Central memory CD8-positive, alpha-beta T cell (primary cell): ENCODE results near the gene SERPINE2.

Source experiments
- ATAC-seq: fragments of 150-1000 bp; cut with Tn5 transposase; replicated peaks from 2 replicates; pipeline ENCODE4 v1.10.0; 2022; ENCODE audit warnings: mild to moderate bottlenecking, moderate FRiP score, moderate number of reproducible peaks; ENCODE audit not compliant: poor library complexity, severe bottlenecking; ENCODE audit errors: extremely low read depth
- DNase-seq, 2 donors: peaks; one replicate each; pipeline ENCODE4 v3.0.0; 2021; ENCODE audit warnings: low spot score in 2 of 2
- H3K27ac Mint-ChIP-seq: one replicate; pipeline ENCODE4 v1.8.0; 2022; ENCODE audit warnings: low read depth, mild to moderate bottlenecking, moderate library complexity, mixed read lengths
- H3K27me3 Mint-ChIP-seq: one replicate; pipeline ENCODE4 v1.8.0; 2022; ENCODE audit warnings: mixed read lengths
- H3K36me3 Mint-ChIP-seq: one replicate; pipeline ENCODE4 v1.8.0; 2022; ENCODE audit warnings: mild to moderate bottlenecking, moderate library complexity, mixed read lengths; ENCODE audit not compliant: insufficient read depth
- H3K4me1 Mint-ChIP-seq: one replicate; pipeline ENCODE4 v1.8.0; 2022; ENCODE audit warnings: mixed read lengths
- H3K4me3 Mint-ChIP-seq: one replicate; pipeline ENCODE4 v1.8.0; 2022; ENCODE audit warnings: mild to moderate bottlenecking, moderate library complexity, mixed read lengths
- H3K9me3 Mint-ChIP-seq: one replicate; pipeline ENCODE4 v1.8.0; 2022; ENCODE audit warnings: mixed read lengths

The SERPINE2 gene

DNA sequence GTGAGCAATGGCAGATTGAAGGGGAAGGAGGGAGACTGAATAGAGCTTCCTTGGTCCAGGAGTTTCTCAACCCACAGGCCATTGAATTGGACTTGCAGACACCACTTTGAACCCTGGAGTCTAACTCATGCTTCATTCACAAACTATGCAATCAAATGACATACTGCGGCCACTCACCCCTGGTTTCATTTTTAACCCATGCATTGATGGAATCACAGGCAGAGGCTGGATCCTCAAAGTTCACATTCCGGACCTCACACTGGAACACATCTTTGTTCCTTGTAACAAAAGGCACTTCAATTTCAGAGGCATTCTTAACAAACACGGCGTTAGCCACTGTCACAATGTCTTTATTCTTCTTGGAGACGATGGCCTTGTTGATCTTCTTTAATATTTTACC lies 41.1 kb downstream of the SERPINE2 start:
- Mint-ChIP-seq H3K27ac (no peak overlapping the region), H3K36me3 (peaks cover 4% of the 10 kb centered on the region), H3K27me3 (no peaks in the 10 kb centered on the region), H3K9me3 (no peaks in the 10 kb centered on the region), H3K4me1 (no peaks in the 10 kb centered on the region), H3K4me3 (no peak overlapping the region)
- no peak for DNase-seq
- no peak for ATAC-seq

DNA sequence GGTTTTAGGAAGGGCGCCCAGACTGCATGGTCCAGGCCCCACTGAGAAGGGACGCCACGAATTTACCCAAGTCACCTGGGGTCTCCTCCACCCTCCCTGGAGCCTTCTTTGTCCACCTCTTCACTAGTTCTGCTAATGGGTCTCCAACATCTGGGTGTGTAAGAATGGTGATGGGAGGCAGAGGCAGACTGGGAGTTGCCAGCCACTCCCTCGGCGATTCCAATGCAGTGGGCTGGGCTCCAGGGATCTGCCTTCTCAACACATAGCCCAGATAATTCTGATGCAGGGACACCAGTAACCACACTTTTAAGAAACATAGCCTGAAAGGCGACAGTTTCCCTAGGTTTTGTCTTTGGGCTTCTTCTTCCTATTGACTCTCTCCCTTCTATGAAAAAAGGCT lies 42.7 kb downstream of the SERPINE2 start:
- peaks cover 11% of the 10 kb centered on the region for H3K27me3 Mint-ChIP-seq
- no peak overlapping the region for H3K27ac Mint-ChIP-seq
- no peak for ATAC-seq
- H3K4me1 Mint-ChIP-seq, result no peaks in the 10 kb centered on the region
- no peak for DNase-seq
- peaks cover 2% of the 10 kb centered on the region for H3K36me3 Mint-ChIP-seq
- H3K9me3 Mint-ChIP-seq, result no peaks in the 10 kb centered on the region
- no peak overlapping the region for H3K4me3 Mint-ChIP-seq

GRCh38 chr2:223995569-223995968 lies 43.5 kb downstream of the SERPINE2 start:
- no peak overlapping the region for H3K27ac Mint-ChIP-seq
- ATAC-seq, result no peak
- DNase-seq, result no peak

DNA sequence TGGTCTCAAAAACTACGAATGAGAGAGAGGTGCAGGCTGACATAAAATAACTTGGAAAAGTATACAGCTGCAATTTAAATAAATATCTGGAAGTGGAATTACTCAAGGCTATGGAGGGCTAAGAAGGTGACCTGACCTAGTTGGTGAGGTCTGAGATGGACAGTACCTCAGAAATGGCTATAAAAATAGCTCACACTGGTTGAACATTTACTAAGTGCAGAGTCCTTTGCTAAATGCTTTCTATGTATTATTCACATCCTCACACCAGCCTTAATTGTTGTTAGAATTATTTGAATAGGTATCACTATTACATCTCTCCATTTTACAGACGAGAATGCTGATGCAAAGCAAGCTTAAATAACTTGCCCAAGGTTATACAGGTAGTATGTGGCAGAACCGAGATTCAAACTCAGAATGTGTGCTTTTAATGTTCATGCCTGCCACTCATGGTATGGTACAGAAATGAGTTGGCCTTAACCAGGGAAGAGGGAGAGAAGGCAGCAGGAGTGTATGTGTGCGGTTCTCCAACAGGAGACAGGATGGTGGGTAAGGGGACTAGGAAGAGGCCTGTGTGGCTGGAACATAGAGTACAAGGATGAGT lies 44.4 kb downstream of the SERPINE2 start:
- Mint-ChIP-seq H3K27ac (no peak overlapping the region), H3K27me3 (peaks cover 21% of the 10 kb centered on the region), H3K4me1 (no peaks in the 10 kb centered on the region), H3K36me3 (peaks cover 2% of the 10 kb centered on the region), H3K9me3 (no peaks in the 10 kb centered on the region), H3K4me3 (no peak overlapping the region)
- no peak for DNase-seq
- ATAC-seq, result no peak

More at GRCh38 chr2:223995569-223995968, 43.5 kb downstream of the SERPINE2 start:
- Mint-ChIP-seq H3K9me3 (no peaks in the 10 kb centered on the region), H3K36me3 (peaks cover 2% of the 10 kb centered on the region), H3K4me3 (no peak overlapping the region), H3K27me3 (peaks cover 15% of the 10 kb centered on the region), H3K4me1 (no peaks in the 10 kb centered on the region)

- H3K36me3 Mint-ChIP-seq, result peaks cover 2% of the 10 kb centered on the region
- H3K27me3 Mint-ChIP-seq, result peaks cover 31% of the 10 kb centered on the region
- peak; percentile 43 for ATAC-seq
Measured at GRCh38 chr2:223993634-223994232, 45.4 kb downstream of the SERPINE2 start.

DNA sequence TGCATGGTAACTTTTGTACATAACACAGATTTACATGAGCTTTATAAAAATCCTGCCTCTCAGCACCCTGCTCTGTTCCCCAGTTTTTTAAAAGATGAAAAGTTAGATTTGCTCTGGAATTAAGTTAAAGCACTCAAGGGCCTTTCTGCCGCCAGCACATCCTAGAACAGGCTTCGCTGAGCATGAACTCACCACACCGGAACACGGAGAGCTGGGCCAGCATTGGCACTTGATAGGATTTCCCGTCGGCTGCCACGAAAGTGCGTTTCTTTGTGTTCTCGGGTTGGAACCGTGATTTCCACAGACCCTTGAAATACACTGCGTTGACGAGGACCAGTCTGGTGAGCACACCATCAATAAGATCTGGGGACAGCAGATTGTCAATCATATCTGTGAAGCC lies 47.5 kb downstream of the SERPINE2 start:
- no peak for ATAC-seq
- Mint-ChIP-seq H3K36me3 (no peaks in the 10 kb centered on the region), H3K4me3 (no peak overlapping the region), H3K9me3 (no peaks in the 10 kb centered on the region), H3K27me3 (peaks cover 48% of the 10 kb centered on the region), H3K27ac (no peak overlapping the region), H3K4me1 (no peaks in the 10 kb centered on the region)
- no peak for DNase-seq

More at GRCh38 chr2:223993634-223994232, 45.4 kb downstream of the SERPINE2 start:
- H3K4me1 Mint-ChIP-seq, result no peaks in the 10 kb centered on the region
- no peak overlapping the region for H3K4me3 Mint-ChIP-seq
- no peak for DNase-seq
- H3K27ac Mint-ChIP-seq, result no peak overlapping the region
- H3K9me3 Mint-ChIP-seq, result no peaks in the 10 kb centered on the region

- Mint-ChIP-seq H3K36me3 (no peaks in the 10 kb centered on the region), H3K27me3 (peaks cover 65% of the 10 kb centered on the region), H3K4me1 (no peaks in the 10 kb centered on the region), H3K27ac (no peak overlapping the region), H3K4me3 (no peak overlapping the region), H3K9me3 (no peaks in the 10 kb centered on the region)
- DNase-seq, result no peak
- no peak for ATAC-seq
Measured at GRCh38 chr2:223989856-223990232, 49.2 kb downstream of the SERPINE2 start.

- H3K4me1 Mint-ChIP-seq, result no peaks in the 10 kb centered on the region
- peaks cover 70% of the 10 kb centered on the region for H3K27me3 Mint-ChIP-seq
- ATAC-seq, result no peak
- no peak overlapping the region for H3K4me3 Mint-ChIP-seq
- no peak for DNase-seq
- no peaks in the 10 kb centered on the region for H3K36me3 Mint-ChIP-seq
- H3K9me3 Mint-ChIP-seq, result no peaks in the 10 kb centered on the region
- no peak overlapping the region for H3K27ac Mint-ChIP-seq
Measured at GRCh38 chr2:223989206-223989855, 49.8 kb downstream of the SERPINE2 start.

DNA sequence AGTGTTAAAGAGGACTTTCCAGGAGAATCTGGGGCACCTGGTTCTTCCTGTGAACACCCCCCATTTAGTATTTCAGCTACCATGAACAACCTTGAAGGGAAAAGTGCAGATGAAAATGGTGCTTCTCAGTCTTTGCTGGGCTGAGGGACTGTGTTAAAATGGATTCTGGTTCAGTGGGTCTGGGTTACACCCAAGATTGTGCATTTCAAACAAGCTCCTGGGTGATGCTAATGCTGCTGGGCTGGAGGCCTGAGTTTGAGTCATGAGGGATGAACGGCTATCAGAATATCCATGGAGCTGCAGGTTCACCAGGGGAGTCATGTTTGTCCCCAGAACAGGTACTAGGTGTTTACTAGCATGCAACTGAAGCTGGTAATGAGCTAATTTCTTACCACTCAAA lies 57.8 kb downstream of the SERPINE2 start:
- ATAC-seq, result no peak
- no peaks in the 10 kb centered on the region for H3K4me1 Mint-ChIP-seq
- no peak for DNase-seq

GRCh38 chr2:223980803-223981202 lies 58.3 kb downstream of the SERPINE2 start:
- Mint-ChIP-seq H3K27ac (no peak overlapping the region), H3K4me1 (no peaks in the 10 kb centered on the region), H3K27me3 (peaks cover 16% of the 10 kb centered on the region), H3K4me3 (no peak overlapping the region), H3K9me3 (no peaks in the 10 kb centered on the region), H3K36me3 (no peaks in the 10 kb centered on the region)
- no peak for ATAC-seq
- no peak for DNase-seq

More for the DNA sequence above, 57.8 kb downstream of the SERPINE2 start:
- Mint-ChIP-seq H3K4me3 (no peak overlapping the region), H3K27ac (no peak overlapping the region), H3K9me3 (no peaks in the 10 kb centered on the region), H3K36me3 (no peaks in the 10 kb centered on the region), H3K27me3 (peaks cover 20% of the 10 kb centered on the region)

- H3K4me3 Mint-ChIP-seq, result no peak overlapping the region
Measured at GRCh38 chr2:223980397-223980735, 58.7 kb downstream of the SERPINE2 start.

DNA sequence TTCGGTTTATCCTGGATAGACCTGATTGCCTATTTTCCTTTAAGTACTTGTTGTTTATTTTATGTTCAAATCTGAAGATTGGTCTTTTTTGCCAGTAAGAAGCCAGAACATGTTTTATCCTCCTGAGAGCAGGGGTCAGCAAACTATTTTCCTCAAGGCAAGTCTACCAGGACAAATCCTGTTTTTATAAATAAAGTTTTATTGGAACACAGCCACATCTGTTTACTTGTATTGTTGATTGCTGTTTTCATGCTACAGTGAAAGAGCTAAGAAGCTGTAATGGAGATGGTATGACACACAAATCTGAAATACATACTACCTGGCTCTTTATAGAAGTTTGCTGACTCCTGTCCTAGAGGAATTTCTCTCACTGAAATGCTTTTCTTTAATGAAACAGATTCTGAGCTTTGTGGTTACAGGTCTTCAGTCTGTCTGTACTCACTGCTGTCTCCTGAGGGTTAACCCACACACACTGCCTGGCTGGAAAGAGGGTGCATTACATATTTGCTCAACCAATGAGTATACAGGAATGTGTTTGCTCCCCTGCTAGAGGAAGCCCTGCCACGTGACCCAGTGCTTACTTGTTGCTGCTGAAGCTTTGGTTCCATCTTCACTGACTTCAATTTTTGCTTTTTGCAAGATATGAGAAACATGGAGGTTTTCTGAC lies 59.2 kb downstream of the SERPINE2 start:
- no peaks in the 10 kb centered on the region for H3K9me3 Mint-ChIP-seq
- no peak overlapping the region for H3K27ac Mint-ChIP-seq
- H3K4me3 Mint-ChIP-seq, result no peak overlapping the region
- H3K4me1 Mint-ChIP-seq, result no peaks in the 10 kb centered on the region
- no peaks in the 10 kb centered on the region for H3K36me3 Mint-ChIP-seq
- H3K27me3 Mint-ChIP-seq, result peaks cover 8% of the 10 kb centered on the region
- ATAC-seq, result no peak
- no peak for DNase-seq

More at GRCh38 chr2:223980397-223980735, 58.7 kb downstream of the SERPINE2 start:
- DNase-seq (no peak), ATAC-seq (no peak)
- H3K27me3 Mint-ChIP-seq, result peaks cover 12% of the 10 kb centered on the region
- no peak overlapping the region for H3K27ac Mint-ChIP-seq
- no peaks in the 10 kb centered on the region for H3K9me3 Mint-ChIP-seq
- H3K4me1 Mint-ChIP-seq, result no peaks in the 10 kb centered on the region
- H3K36me3 Mint-ChIP-seq, result no peaks in the 10 kb centered on the region

- Mint-ChIP-seq H3K4me3 (no peak overlapping the region), H3K36me3 (no peaks in the 10 kb centered on the region), H3K27me3 (no peaks in the 10 kb centered on the region), H3K9me3 (no peaks in the 10 kb centered on the region), H3K27ac (no peak overlapping the region), H3K4me1 (no peaks in the 10 kb centered on the region)
- ATAC-seq (no peak), DNase-seq (no peak)
Measured at GRCh38 chr2:223978451-223978850, 60.6 kb downstream of the SERPINE2 start.
